ENCODE measurements around the gene ID4. TPM values are rescaled to one million over a fixed set of nuclear protein-coding genes. Genes with fewer than 3 reads are reported as not detected.

ID4 gene
- total RNA-seq, 1 experiment from 2014 or later: 0.10 TPM

DNA sequence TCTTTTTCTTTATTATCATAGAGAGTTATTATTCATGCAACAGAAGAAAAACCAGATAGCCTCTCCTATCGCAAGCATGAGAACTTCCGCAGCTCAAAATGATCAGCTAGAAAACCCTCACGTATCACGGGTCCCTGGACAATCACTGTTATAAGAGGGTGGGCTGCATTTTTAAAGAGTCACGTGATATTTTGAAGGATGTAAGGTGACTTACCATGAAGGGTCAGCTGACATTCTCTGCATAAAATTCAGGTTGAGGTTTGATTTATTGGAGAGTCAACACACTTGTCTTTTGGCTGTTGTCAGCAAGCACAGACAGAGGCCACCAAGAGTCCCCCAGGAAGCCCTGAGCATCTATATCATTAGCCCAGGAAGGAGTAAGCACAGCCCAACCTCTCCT, 39.5 kb downstream of the ID4 start:
- DNase-seq (ENCODE audit: low read depth, low spot score) (no peak), ATAC-seq (no peak)
- POLR2A ChIA-PET: no interaction called here
- CTCF ChIA-PET: no interaction called here
- intact Hi-C loops (cut with micrococcal nuclease; ENCODE audit: unreplicated experiment): no loop called here
- in situ Hi-C loops (cut with HindIII; ENCODE audit: low pct_unique_long_range_greater_than_20kb, low sequenced_read_pairs): no loop called here
- no peaks in the 10 kb centered on the region for H3K27me3 ChIP-seq (ENCODE audit: control insufficient read depth, insufficient read depth, low read length)
- no peak overlapping the region for H3K27ac ChIP-seq (ENCODE audit: low read length)
- no peaks in the 10 kb centered on the region for H3K9me3 ChIP-seq (ENCODE audit: control insufficient read depth, insufficient read depth, low read depth, low read length)
- H3K4me3 ChIP-seq (ENCODE audit: low read depth in 2 of 2, low read length in 2 of 2): no peak overlapping the region
- TF ChIP-seq POLR2AphosphoS5 (IDR thresholded peaks at IDR 0.05; ENCODE audit: low read depth, low read length) (no peak), TCF7L2 (IDR thresholded peaks at IDR 0.05; ENCODE audit: low read depth, low read length) (no peak), SIN3A (IDR thresholded peaks at IDR 0.05; ENCODE audit: borderline replicate concordance, insufficient read depth, low read depth, low read length) (no peak)
- TF ChIP-seq, protein P1, sequence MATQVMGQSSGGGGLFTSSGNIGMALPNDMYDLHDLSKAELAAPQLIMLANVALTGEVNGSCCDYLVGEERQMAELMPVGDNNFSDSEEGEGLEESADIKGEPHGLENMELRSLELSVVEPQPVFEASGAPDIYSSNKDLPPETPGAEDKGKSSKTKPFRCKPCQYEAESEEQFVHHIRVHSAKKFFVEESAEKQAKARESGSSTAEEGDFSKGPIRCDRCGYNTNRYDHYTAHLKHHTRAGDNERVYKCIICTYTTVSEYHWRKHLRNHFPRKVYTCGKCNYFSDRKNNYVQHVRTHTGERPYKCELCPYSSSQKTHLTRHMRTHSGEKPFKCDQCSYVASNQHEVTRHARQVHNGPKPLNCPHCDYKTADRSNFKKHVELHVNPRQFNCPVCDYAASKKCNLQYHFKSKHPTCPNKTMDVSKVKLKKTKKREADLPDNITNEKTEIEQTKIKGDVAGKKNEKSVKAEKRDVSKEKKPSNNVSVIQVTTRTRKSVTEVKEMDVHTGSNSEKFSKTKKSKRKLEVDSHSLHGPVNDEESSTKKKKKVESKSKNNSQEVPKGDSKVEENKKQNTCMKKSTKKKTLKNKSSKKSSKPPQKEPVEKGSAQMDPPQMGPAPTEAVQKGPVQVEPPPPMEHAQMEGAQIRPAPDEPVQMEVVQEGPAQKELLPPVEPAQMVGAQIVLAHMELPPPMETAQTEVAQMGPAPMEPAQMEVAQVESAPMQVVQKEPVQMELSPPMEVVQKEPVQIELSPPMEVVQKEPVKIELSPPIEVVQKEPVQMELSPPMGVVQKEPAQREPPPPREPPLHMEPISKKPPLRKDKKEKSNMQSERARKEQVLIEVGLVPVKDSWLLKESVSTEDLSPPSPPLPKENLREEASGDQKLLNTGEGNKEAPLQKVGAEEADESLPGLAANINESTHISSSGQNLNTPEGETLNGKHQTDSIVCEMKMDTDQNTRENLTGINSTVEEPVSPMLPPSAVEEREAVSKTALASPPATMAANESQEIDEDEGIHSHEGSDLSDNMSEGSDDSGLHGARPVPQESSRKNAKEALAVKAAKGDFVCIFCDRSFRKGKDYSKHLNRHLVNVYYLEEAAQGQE (IDR thresholded peaks at IDR 0.05; ENCODE audit: insufficient read depth in 1 of 2, low read depth in 2 of 2, low read length in 1 of 2): no peak
- TF ChIP-seq, protein P2, sequence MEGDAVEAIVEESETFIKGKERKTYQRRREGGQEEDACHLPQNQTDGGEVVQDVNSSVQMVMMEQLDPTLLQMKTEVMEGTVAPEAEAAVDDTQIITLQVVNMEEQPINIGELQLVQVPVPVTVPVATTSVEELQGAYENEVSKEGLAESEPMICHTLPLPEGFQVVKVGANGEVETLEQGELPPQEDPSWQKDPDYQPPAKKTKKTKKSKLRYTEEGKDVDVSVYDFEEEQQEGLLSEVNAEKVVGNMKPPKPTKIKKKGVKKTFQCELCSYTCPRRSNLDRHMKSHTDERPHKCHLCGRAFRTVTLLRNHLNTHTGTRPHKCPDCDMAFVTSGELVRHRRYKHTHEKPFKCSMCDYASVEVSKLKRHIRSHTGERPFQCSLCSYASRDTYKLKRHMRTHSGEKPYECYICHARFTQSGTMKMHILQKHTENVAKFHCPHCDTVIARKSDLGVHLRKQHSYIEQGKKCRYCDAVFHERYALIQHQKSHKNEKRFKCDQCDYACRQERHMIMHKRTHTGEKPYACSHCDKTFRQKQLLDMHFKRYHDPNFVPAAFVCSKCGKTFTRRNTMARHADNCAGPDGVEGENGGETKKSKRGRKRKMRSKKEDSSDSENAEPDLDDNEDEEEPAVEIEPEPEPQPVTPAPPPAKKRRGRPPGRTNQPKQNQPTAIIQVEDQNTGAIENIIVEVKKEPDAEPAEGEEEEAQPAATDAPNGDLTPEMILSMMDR (IDR thresholded peaks at IDR 0.05): no peak
- H3K36me3 ChIP-seq (ENCODE audit: control insufficient read depth, insufficient read depth, low read length): no peaks in the 10 kb centered on the region
- no TSS peak for BruUV-seq (replicated peaks)
- no peaks in the 10 kb centered on the region for H3K4me1 ChIP-seq (ENCODE audit: control insufficient read depth, insufficient read depth, low read length)

DNA sequence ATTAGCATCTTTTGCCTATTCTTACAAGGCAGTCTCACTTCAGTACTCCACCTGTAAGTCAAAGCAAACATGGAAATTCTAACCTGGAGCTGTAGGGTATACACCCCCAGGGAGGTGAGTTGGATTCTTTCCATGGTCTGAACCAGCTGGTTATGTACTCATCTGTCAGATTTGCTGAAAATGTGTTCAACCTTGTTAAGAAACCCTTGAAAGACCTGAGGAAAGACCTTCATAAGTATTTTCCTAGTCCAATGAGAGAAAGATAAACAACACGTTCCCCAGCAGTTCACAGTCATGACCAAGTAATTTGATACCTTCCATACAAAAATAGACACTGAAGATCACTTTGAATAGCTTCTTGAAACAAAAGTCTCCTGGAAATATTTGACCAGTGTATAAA, 42.5 kb downstream of the ID4 start:
- TF ChIP-seq SIN3A (IDR thresholded peaks at IDR 0.05; ENCODE audit: borderline replicate concordance, insufficient read depth, low read depth, low read length): no peak
- TF ChIP-seq TCF7L2 (IDR thresholded peaks at IDR 0.05; ENCODE audit: low read depth, low read length): no peak
- POLR2A ChIA-PET: no interaction called here
- no peak for ATAC-seq
- no peaks in the 10 kb centered on the region for H3K9me3 ChIP-seq (ENCODE audit: control insufficient read depth, insufficient read depth, low read depth, low read length)
- no peaks in the 10 kb centered on the region for H3K36me3 ChIP-seq (ENCODE audit: control insufficient read depth, insufficient read depth, low read length)
- intact Hi-C loops (cut with micrococcal nuclease; ENCODE audit: unreplicated experiment): no loop called here
- CTCF ChIA-PET: no interaction called here
- in situ Hi-C loops (cut with HindIII; ENCODE audit: low pct_unique_long_range_greater_than_20kb, low sequenced_read_pairs): no loop called here
- no TSS peak for BruUV-seq (replicated peaks)
- no peaks in the 10 kb centered on the region for H3K27me3 ChIP-seq (ENCODE audit: control insufficient read depth, insufficient read depth, low read length)
- H3K4me3 ChIP-seq (ENCODE audit: low read depth in 2 of 2, low read length in 2 of 2): no peak overlapping the region
- no peaks in the 10 kb centered on the region for H3K4me1 ChIP-seq (ENCODE audit: control insufficient read depth, insufficient read depth, low read length)
- DNase-seq (ENCODE audit: low read depth, low spot score): no peak
- no peak overlapping the region for H3K27ac ChIP-seq (ENCODE audit: low read length)

DNA sequence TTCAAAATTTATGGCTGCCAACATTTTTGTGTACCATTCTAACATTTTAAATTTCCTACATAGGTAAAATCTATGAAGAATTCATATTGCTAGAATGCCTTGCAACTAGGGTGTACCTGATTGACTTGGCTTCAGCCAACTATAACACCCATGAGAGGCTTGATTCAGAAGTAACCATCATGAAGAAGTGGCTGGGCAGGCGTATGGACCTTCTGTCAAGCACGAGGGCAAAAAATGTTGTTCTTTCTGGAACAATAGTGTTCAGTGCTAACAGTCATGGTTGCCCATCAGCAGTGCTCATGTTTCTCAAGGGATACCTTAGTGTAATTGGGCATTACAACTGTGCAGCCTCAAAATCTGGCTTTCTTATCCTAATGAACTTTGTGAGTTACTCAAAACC, 42.9 kb downstream of the ID4 start:
- Histone ChIP-seq H3K27ac (ENCODE audit: low read length) (no peak overlapping the region), H3K36me3 (ENCODE audit: control insufficient read depth, insufficient read depth, low read length) (no peaks in the 10 kb centered on the region), H3K4me3 (ENCODE audit: low read depth in 2 of 2, low read length in 2 of 2) (no peak overlapping the region), H3K27me3 (ENCODE audit: control insufficient read depth, insufficient read depth, low read length) (no peaks in the 10 kb centered on the region), H3K9me3 (ENCODE audit: control insufficient read depth, insufficient read depth, low read depth, low read length) (no peaks in the 10 kb centered on the region), H3K4me1 (ENCODE audit: control insufficient read depth, insufficient read depth, low read length) (no peaks in the 10 kb centered on the region)
- no peak for DNase-seq (ENCODE audit: low read depth, low spot score)
- ChIA-PET CTCF (no interaction called here), POLR2A (no interaction called here)
- intact Hi-C loops (cut with micrococcal nuclease; ENCODE audit: unreplicated experiment) (no loop called here), in situ Hi-C loops (cut with HindIII; ENCODE audit: low pct_unique_long_range_greater_than_20kb, low sequenced_read_pairs) (no loop called here)
- ATAC-seq: no peak
- TF ChIP-seq TCF7L2 (IDR thresholded peaks at IDR 0.05; ENCODE audit: low read depth, low read length): no peak
- no peak for TF ChIP-seq SIN3A (IDR thresholded peaks at IDR 0.05; ENCODE audit: borderline replicate concordance, insufficient read depth, low read depth, low read length)
- TF ChIP-seq, protein P2 (IDR thresholded peaks at IDR 0.05): no peak
- no peak for TF ChIP-seq POLR2AphosphoS5 (IDR thresholded peaks at IDR 0.05; ENCODE audit: low read depth, low read length)
- TF ChIP-seq, protein P1 (IDR thresholded peaks at IDR 0.05; ENCODE audit: insufficient read depth in 1 of 2, low read depth in 2 of 2, low read length in 1 of 2): no peak
- BruUV-seq (replicated peaks): no TSS peak

Measured in Panc1 (cell line).